ELR (cell line): ENCODE results near the gene ARL17B.
"Not testable (repeated sequence)": the region's sequence is repeated elsewhere in the genome, so short reads cannot be mapped to it uniquely, and the experiment has no call there.

Experiments used
- DNase-seq: peaks from one replicate; pipeline ENCODE4 v3.0.0-alpha.2; 2015; ENCODE audit warnings: low read depth

The ARL17B gene

GRCh38 chr17:46361755-46362154 is at the start of gene ARL17B:
Gene ARL17B (minus strand): TSS chr17:46361766. CDS start chr17:46358397, 3,369 bp downstream.
- not testable (repeated sequence) for DNase-seq

GRCh38 chr17:46409864-46410263 is 48.3 kb upstream of the ARL17B start:
- DNase-seq: not testable (repeated sequence)

GRCh38 chr17:46407155-46407554 is 45.6 kb upstream of the ARL17B start:
- not testable (repeated sequence) for DNase-seq

GRCh38 chr17:46401033-46401787 is 39.6 kb upstream of the ARL17B start:
- not testable (repeated sequence) for DNase-seq

- not testable (repeated sequence) for DNase-seq
Measured at GRCh38 chr17:46400543-46400942, 39.0 kb upstream of the ARL17B start.

DNA sequence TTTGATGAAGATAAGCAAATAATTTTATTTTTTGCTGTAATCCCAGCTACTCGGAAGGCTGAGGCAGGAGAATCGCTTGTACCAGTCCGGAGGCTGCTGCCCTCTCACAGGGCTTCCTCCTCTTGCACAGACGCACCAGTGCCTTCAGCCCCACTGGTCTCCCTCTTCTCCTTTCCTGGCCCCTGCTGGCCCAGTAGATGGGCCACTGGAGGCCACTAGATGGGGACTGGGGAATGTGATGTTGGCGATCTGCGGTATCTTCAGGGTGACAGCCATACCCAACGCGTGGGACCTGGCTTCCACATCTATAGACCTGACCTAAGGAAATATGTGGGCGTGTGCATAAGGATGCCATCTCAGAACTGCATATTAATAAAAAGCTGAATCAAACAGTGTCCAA is 38.4 kb upstream of the ARL17B start:
- DNase-seq: not testable (repeated sequence)

GRCh38 chr17:46396292-46396691 is 34.7 kb upstream of the ARL17B start:
- DNase-seq: not testable (repeated sequence)

DNA sequence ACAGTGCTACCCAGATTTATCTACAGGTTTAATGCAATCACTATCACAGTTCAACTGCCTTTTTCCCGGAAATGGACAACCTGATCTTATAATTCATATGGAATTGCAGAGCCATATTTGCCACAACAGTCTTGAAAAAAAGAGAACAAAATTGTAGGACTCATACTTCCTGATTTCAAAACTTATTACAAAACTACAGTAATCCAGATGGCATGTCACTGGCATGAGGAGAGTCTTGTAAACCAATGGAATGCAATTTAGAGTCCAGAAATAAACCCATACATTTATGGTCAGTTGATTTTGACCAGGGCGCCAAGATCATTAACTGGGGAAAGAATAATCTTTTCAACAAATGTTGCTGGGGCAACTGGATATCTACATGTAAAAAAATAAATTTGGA is 32.1 kb upstream of the ARL17B start:
- not testable (repeated sequence) for DNase-seq

- not testable (repeated sequence) for DNase-seq
Measured at GRCh38 chr17:46385491-46385890, 23.9 kb upstream of the ARL17B start.

DNA sequence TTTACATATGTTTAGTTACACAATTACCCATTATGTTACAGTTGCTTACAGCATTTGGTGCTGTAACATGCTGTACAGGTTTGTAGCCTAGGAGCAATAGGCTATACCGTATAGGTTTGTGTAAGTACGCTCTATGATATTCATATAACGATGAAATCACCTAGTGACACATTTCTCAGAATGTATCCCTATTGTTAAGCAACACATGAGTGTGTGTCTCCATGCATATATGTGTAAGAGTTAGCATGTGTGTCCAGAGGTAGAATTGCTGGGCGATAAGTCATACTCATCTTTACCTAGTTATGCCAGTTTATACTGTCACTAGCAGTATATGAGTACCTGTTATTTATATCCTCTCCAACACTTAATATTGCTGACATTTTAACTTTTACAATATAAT is 21.6 kb upstream of the ARL17B start:
- not testable (repeated sequence) for DNase-seq

GRCh38 chr17:46373418-46373817 is 11.9 kb upstream of the ARL17B start:
- not testable (repeated sequence) for DNase-seq

DNA sequence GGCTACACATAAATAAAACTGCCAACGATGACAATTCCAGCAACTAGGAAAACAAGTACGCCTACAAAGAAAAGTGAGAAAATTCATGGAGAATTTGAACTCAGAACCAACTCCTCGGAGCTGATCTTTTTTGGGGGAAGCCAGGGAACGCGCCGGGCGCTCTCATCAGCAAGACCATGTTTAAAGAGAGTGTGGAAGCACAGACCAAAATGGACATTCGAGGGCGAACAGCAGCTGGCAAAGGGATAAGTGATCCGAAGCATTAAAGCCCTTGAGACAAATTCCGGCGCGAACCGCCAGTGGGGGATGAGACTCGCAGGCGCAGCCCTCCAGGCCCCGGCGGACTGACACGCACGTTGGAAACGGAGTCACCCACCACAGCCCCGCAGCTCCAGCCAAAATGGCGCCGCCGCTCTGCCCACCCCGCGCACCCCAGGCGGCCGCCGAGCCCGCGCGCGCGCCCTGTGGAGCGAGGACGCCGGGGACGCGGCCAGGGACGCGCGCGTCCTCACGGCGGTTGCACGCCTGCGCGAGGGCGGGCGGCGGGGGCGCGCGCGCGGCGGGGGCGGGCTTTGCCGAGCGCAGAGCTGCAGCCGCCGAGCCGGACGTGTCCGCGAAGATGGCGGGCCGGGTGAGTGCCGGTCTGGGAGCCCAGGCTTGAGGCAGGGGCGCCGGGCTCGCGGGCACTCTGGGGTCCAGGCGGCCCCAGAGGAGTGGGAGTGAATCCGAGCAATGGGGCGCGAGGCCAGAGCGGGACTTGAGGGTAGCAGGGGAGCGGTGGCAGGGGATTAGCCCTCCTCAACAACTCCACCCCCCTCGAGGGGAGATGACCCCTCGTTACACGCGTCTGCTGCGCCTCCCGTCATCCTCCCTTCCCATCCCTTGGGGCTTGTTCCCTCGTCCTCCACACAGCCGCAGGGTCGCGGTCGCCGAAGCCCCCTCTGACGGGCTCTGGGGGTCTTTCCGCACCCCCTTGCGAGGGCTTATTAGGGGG is 11.0 kb upstream of the ARL17B start:
- DNase-seq: not testable (repeated sequence)

GRCh38 chr17:46367520-46367919 is 6.0 kb upstream of the ARL17B start:
- DNase-seq: not testable (repeated sequence)

DNA sequence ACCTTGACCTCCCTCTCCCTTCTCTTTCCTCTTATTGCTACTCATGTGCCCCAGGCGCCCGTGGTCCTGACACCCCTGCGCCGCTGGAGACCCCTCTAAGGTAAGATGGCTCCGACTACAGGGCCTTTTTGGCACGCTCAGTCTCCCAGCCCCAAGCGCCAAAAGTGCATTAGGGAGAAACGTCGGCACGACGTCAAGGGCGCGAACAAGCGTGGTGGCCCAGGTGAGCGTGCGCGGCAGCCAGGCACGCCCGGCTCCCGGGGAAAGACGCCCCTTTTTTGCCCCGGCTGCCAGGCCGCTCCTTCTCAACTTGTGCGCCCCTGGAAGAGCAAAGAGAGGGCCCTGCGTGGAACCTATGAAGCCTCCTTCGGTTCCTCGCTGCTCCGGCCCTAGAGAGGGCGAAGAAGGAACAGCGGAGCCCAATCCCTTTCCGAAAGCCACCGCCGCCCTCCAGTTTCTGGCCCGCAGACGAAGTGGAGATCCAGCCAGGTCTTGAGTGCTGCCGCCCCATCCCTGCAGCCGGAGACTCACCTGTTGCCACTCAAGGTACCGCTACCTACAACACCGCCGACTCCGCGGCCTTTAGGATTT is 326 bp downstream of the ARL17B start:
- DNase-seq: not testable (repeated sequence)

GRCh38 chr17:46353856-46354255 is 7.7 kb downstream of the ARL17B start:
- not testable (repeated sequence) for DNase-seq

GRCh38 chr17:46349060-46349459 is 12.5 kb downstream of the ARL17B start:
- DNase-seq: not testable (repeated sequence)

GRCh38 chr17:46348345-46348744 is 13.2 kb downstream of the ARL17B start:
- DNase-seq: not testable (repeated sequence)

DNA sequence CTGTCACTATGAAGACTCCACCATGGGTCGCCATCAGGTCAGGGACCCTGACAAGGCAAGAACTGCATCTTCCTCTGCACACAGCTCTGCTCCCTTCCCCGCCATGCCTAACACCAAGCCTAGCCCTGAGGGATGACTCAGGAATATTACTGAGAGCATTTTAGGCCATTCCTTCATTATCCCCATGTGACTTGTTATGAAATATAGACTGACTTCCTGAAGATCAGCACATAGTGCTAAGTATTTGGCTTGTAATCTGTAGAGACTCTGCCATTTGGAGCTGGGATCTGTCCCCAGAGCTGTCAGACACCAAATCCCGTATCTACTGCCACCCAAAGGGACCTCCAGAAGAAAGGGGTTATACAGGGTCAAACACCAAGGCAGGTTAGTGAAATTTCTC is 19.4 kb downstream of the ARL17B start:
- DNase-seq: not testable (repeated sequence)

DNA sequence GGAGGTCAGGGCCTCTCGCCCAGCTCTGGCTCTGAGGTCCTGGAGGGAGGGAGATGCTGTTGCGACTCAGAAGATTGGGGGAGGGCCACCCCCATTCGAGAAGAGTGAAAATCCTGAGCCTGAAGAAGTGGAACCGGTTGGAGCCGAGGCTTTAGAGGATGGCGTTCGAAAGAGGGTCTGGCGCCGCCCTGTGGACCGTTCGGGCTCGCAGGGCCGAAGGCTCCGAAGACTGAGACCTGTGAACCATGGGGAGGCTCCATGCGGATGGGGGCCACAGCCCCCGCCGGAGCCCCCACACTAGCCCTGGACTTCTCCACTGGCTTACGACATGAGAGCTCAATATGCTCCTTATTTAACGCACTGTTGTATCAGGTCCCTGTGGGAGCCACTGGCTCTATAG is 20.3 kb downstream of the ARL17B start:
- DNase-seq: not testable (repeated sequence)

GRCh38 chr17:46294831-46295230 is 66.7 kb downstream of the ARL17B start, which contains the start of gene LRRC37A:
Gene LRRC37A (plus strand): TSS chr17:46295131. CDS start chr17:46295134, 3 bp downstream.
- not testable (repeated sequence) for DNase-seq

GRCh38 chr17:46291618-46292017 is 69.9 kb downstream of the ARL17B start:
- not testable (repeated sequence) for DNase-seq
